IMR-90 (cell line): Measurements from ENCODE around the gene MARVELD2. TPM values are rescaled to one million over a fixed set of nuclear protein-coding genes. Genes with fewer than 3 reads are reported as not detected.

Experiments used
- ATAC-seq: fragments of 200-7000 bp; cut with Tn5 transposase; 2 replicates; pipeline ENCODE4 v1.9.1; 2020; ENCODE audit warnings: low read depth, mild to moderate bottlenecking, moderate library complexity
- BruUV-seq: library from RNA; stranded (reverse); fragments of 400-500 nt; replicated peaks from 2 replicates; lab custom pipeline; 2021; lab: Mats Ljungman, UMichigan
- CTCF ChIA-PET: fragments of 300-600 bp; formaldehyde crosslinking; extraction: SDS; loops from one replicate; lab custom pipeline; 2021; ENCODE audit warnings: antibody characterized with exemption; lab: Yijun Ruan, JAX
- POLR2A ChIA-PET: fragments of 300-600 bp; sonication (Branson Sonifier 250); formaldehyde crosslinking; loops from one replicate; lab custom pipeline; 2022; ENCODE audit warnings: antibody characterized with exemption; ENCODE audit not compliant: unreplicated experiment; lab: Charles Lee
- DNase-seq: peaks from one replicate; pipeline ENCODE4 v3.0.0; 2013
- H2AFZ ChIP-seq: replicated peaks from 2 replicates; pipeline ENCODE3; 2013; ENCODE audit warnings: low read length, mild to moderate bottlenecking; ENCODE audit not compliant: poor library complexity
- H2AK5ac ChIP-seq: 2 replicates; pipeline ENCODE4 v1.6.1; 2013; ENCODE audit warnings: low read depth, low read length, inconsistent platforms
- H2AK9ac ChIP-seq: replicated peaks from 2 replicates; pipeline ENCODE3; 2013; ENCODE audit warnings: mild to moderate bottlenecking, low read depth, low read length, moderate library complexity; ENCODE audit not compliant: poor library complexity
- H2BK120ac ChIP-seq: 2 replicates; pipeline ENCODE4 v1.6.1; 2013; ENCODE audit warnings: low read depth, low read length, inconsistent platforms
- H2BK15ac ChIP-seq: 3 replicates; pipeline ENCODE4 v1.6.1; 2013; ENCODE audit warnings: low read depth, low read length, inconsistent platforms
- H2BK20ac ChIP-seq: 2 replicates; pipeline ENCODE4 v1.6.1; 2013; ENCODE audit warnings: low read depth, mild to moderate bottlenecking, inconsistent platforms, low read length, moderate library complexity
- H2BK5ac ChIP-seq: 2 replicates; pipeline ENCODE4 v1.6.1; 2013; ENCODE audit warnings: mild to moderate bottlenecking, low read depth, low read length, inconsistent platforms; ENCODE audit not compliant: poor library complexity, severe bottlenecking
- H3K14ac ChIP-seq: replicated peaks from 2 replicates; pipeline ENCODE4 v1.6.1; 2013; ENCODE audit warnings: low read depth, low read length, inconsistent platforms
- H3K18ac ChIP-seq: 2 replicates; pipeline ENCODE4 v1.6.1; 2013; ENCODE audit warnings: low read depth, low read length, control low read depth
- H3K23ac ChIP-seq: 2 replicates; pipeline ENCODE4 v1.6.1; 2013; ENCODE audit warnings: low read depth, low read length, inconsistent platforms
- H3K27ac ChIP-seq: 2 replicates; pipeline ENCODE4 v1.5.1; 2013; ENCODE audit warnings: mild to moderate bottlenecking, control low read depth, low read length; ENCODE audit not compliant: insufficient read depth
- H3K27me3 ChIP-seq: 2 replicates; pipeline ENCODE4 v1.6.1; 2013; ENCODE audit warnings: low read length; ENCODE audit not compliant: control insufficient read depth, insufficient read depth
- H3K36me3 ChIP-seq: 2 replicates; pipeline ENCODE4 v1.6.1; 2013; ENCODE audit warnings: low read length, mixed read lengths; ENCODE audit not compliant: control insufficient read depth, insufficient read depth
- H3K4ac ChIP-seq: 2 replicates; pipeline ENCODE4 v1.6.1; 2013; ENCODE audit warnings: low read depth, low read length, inconsistent platforms
- H3K4me1 ChIP-seq: 2 replicates; pipeline ENCODE4 v1.6.1; 2013; ENCODE audit warnings: low read length, mixed read lengths; ENCODE audit not compliant: control insufficient read depth, insufficient read depth
- H3K4me2 ChIP-seq: 2 replicates; pipeline ENCODE4 v1.6.1; 2013; ENCODE audit warnings: low read depth, mild to moderate bottlenecking, control low read depth, low read length, moderate library complexity
- H3K4me3 ChIP-seq: 2 replicates; pipeline ENCODE4 v1.5.1; 2013; ENCODE audit warnings: low read depth, mild to moderate bottlenecking, control low read depth, low read length, moderate library complexity; ENCODE audit not compliant: insufficient read depth
- H3K56ac ChIP-seq: 2 replicates; pipeline ENCODE4 v1.6.1; 2013; ENCODE audit warnings: low read length, inconsistent platforms; ENCODE audit not compliant: insufficient read depth; ENCODE audit errors: extremely low read depth
- H3K79me1 ChIP-seq, 2 experiments: 2 replicates each; pipeline ENCODE4 v1.6.1; 2013; ENCODE audit warnings: low read length in 2 of 2, inconsistent platforms in 1 of 2, low read depth in 1 of 2
- H3K9ac ChIP-seq: 2 replicates; pipeline ENCODE4 v1.6.1; 2013; ENCODE audit warnings: low read depth, low read length, control low read depth
- H3K9me1 ChIP-seq: 2 replicates; pipeline ENCODE4 v1.6.1; 2013; ENCODE audit warnings: low read length, inconsistent platforms; ENCODE audit not compliant: insufficient read depth
- H3K9me3 ChIP-seq: 2 replicates; pipeline ENCODE4 v1.6.1; 2013; ENCODE audit warnings: low read length; ENCODE audit not compliant: control insufficient read depth, insufficient read depth
- H4K20me1 ChIP-seq: 2 replicates; pipeline ENCODE4 v1.6.1; 2013; ENCODE audit warnings: low read length, inconsistent platforms; ENCODE audit not compliant: insufficient read depth
- H4K5ac ChIP-seq: 2 replicates; pipeline ENCODE4 v1.6.1; 2013; ENCODE audit warnings: mild to moderate bottlenecking, low read depth, low read length, control low read depth
- H4K8ac ChIP-seq, 2 experiments: 2 replicates each; pipeline ENCODE4 v1.6.1; 2013; ENCODE audit warnings: low read depth in 2 of 2, low read length in 2 of 2, control low read depth in 1 of 2, inconsistent platforms in 1 of 2
- H4K91ac ChIP-seq: 2 replicates; pipeline ENCODE4 v1.6.1; 2013; ENCODE audit warnings: low read depth, low read length, inconsistent platforms; ENCODE audit not compliant: insufficient read depth
- BHLHE40 ChIP-seq: fragments of 150-350 bp; IDR thresholded peaks from 2 replicates; pipeline ENCODE4 v1.6.1; 2016; ENCODE audit warnings: mild to moderate bottlenecking, low read depth, low read length
- CEBPB ChIP-seq: IDR thresholded peaks from 2 replicates; pipeline ENCODE4 v1.6.1; 2012; ENCODE audit warnings: low read depth, low read length, improper control_type of control experiment
- CHD1 ChIP-seq: IDR thresholded peaks from 2 replicates; pipeline ENCODE4 v1.6.1; 2012; ENCODE audit warnings: low read depth, low read length, improper control_type of control experiment
- FOS ChIP-seq: fragments of 150-350 bp; IDR thresholded peaks from 2 replicates; pipeline ENCODE4 v1.6.1; 2016; ENCODE audit warnings: low read depth, low read length
- MAFK ChIP-seq: IDR thresholded peaks from 2 replicates; pipeline ENCODE4 v1.6.1; 2012; ENCODE audit warnings: low read depth, low read length, improper control_type of control experiment
- MXI1 ChIP-seq: IDR thresholded peaks from 2 replicates; pipeline ENCODE4 v1.6.1; 2012; ENCODE audit warnings: low read depth, mild to moderate bottlenecking, low read length, moderate library complexity, borderline replicate concordance
- NFE2L2 ChIP-seq: fragments of 150-350 bp; IDR thresholded peaks from 2 replicates; pipeline ENCODE4 v1.6.1; 2016; ENCODE audit warnings: low read depth, mild to moderate bottlenecking, low read length
- POLR2A ChIP-seq: IDR thresholded peaks from 2 replicates; pipeline ENCODE4 v1.6.1; 2012; ENCODE audit warnings: mild to moderate bottlenecking, low read depth, low read length
- RAD21 ChIP-seq: IDR thresholded peaks from 2 replicates; pipeline ENCODE4 v1.6.1; 2012; ENCODE audit warnings: low read length, improper control_type of control experiment
- RCOR1 ChIP-seq: IDR thresholded peaks from 2 replicates; pipeline ENCODE4 v1.6.1; 2012; ENCODE audit warnings: mild to moderate bottlenecking, low read length, improper control_type of control experiment; ENCODE audit not compliant: insufficient replicate concordance
- RFX5 ChIP-seq: IDR thresholded peaks from 2 replicates; pipeline ENCODE4 v1.8.0; 2012; ENCODE audit warnings: low read depth, mild to moderate bottlenecking, low read length, moderate library complexity
- SMC3 ChIP-seq: fragments of 150-350 bp; IDR thresholded peaks from 2 replicates; pipeline ENCODE4 v1.6.1; 2016; ENCODE audit warnings: low read depth, mild to moderate bottlenecking, antibody characterized with exemption, low read length, moderate library complexity
- dilution Hi-C: fragments of 300-500 bp; cut with HindIII; formaldehyde crosslinking; loops from one replicate; pipeline ENCODE4 v1.14.3; 2018; ENCODE audit warnings: low sequenced_read_pairs; ENCODE audit not compliant: unreplicated experiment
- in situ Hi-C: fragments of 300-500 bp; cut with MboI; formaldehyde crosslinking; loops from 3 replicates; pipeline ENCODE4 v1.14.3; 2019; ENCODE audit warnings: low sequenced_read_pairs, inconsistent platforms, mixed read lengths
- intact Hi-C: fragments of 100-400 bp; cut with micrococcal nuclease; formaldehyde crosslinking; loops from 2 replicates; pipeline ENCODE4 v1.10.0; 2022
- polyA plus RNA-seq, 3 experiments: library from polyadenylated mRNA; depleted of rRNA; stranded (reverse); fragments of >200 nt; gene quantifications; 2 replicates each; pipeline ENCODE4 v1.2.3, GENCODE V29; 2012; ENCODE audit warnings: low replicate concordance in 1 of 3
- total RNA-seq: library from RNA; depleted of rRNA; stranded (reverse); fragments of >200 nt; gene quantifications from 2 replicates; pipeline ENCODE4 v1.2.3, GENCODE V29; 2012
- TF ChIP-seq, protein P1 (sequence below): fragments of 150-350 bp; IDR thresholded peaks from 2 replicates; pipeline ENCODE4 v1.6.1; 2017; ENCODE audit warnings: mild to moderate bottlenecking, antibody characterized with exemption, low read length, low read depth
- TF ChIP-seq, protein P2 (sequence below): conservative IDR thresholded peaks from 2 replicates; pipeline ENCODE4 v1.5.1; 2012; ENCODE audit warnings: mild to moderate bottlenecking, low read depth, low read length, improper control_type of control experiment

Gene MARVELD2
- total and polyA plus RNA-seq, 2 of the 4 experiments (the other 2 are of a cell fraction): 0.51 to 0.54 TPM

DNA sequence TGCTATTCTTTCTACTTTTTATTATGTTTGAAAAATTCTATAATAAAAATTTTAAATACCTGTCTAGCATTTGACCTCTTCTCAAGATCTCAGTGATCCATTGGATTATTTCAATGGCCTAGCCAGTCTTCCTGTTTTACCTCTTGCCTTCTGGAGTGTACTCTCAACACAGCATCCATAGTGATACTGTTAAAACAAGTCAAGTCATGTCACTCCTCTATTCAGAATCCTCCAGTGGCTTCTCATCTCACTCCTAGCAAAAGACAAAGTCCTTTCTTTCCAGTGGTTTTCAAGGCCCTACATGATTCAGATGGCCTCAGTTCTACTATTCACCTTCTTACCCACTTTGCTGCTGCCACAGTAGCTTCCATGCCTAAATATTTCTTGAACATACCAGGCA lies 1.8 kb downstream of the MARVELD2 start:
- Histone ChIP-seq H3K27me3 (no peaks in the 10 kb centered on the region), H2AK5ac (no peak overlapping the region), H2BK15ac (no peak overlapping the region), H3K9ac (no peak overlapping the region), H3K27ac (no peak overlapping the region), H3K9me1 (no peaks in the 10 kb centered on the region), H2AK9ac (no peak overlapping the region), H4K91ac (no peak overlapping the region), H3K4ac (no peak overlapping the region), H3K14ac (no peak overlapping the region), H4K5ac (no peak overlapping the region), H2BK20ac (no peak overlapping the region), H2BK120ac (no peak overlapping the region), H3K4me1 (no peaks in the 10 kb centered on the region), H3K18ac (no peak overlapping the region), H3K4me2 (no peak overlapping the region), H3K9me3 (no peaks in the 10 kb centered on the region), H2BK5ac (no peak overlapping the region), H3K56ac (no peak overlapping the region), H3K36me3 (peaks cover 3% of the 10 kb centered on the region; the same call in 1 of the 2 replicates), H3K23ac (no peak overlapping the region), H3K4me3 (no peak overlapping the region), H3K79me1 (no peaks in the 10 kb centered on the region), H4K20me1 (no peaks in the 10 kb centered on the region), H2AFZ (no peak overlapping the region), H4K8ac (no peak overlapping the region)
- TF ChIP-seq RCOR1 (no peak), MAFK (no peak), SMC3 (no peak), RFX5 (no peak), POLR2A (no peak), CHD1 (no peak), RAD21 (no peak), BHLHE40 (no peak), MXI1 (no peak), NFE2L2 (no peak), FOS (no peak), CEBPB (no peak)
- TF ChIP-seq, protein P1, sequence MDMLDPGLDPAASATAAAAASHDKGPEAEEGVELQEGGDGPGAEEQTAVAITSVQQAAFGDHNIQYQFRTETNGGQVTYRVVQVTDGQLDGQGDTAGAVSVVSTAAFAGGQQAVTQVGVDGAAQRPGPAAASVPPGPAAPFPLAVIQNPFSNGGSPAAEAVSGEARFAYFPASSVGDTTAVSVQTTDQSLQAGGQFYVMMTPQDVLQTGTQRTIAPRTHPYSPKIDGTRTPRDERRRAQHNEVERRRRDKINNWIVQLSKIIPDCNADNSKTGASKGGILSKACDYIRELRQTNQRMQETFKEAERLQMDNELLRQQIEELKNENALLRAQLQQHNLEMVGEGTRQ: no peak
- TF ChIP-seq, protein P2, sequence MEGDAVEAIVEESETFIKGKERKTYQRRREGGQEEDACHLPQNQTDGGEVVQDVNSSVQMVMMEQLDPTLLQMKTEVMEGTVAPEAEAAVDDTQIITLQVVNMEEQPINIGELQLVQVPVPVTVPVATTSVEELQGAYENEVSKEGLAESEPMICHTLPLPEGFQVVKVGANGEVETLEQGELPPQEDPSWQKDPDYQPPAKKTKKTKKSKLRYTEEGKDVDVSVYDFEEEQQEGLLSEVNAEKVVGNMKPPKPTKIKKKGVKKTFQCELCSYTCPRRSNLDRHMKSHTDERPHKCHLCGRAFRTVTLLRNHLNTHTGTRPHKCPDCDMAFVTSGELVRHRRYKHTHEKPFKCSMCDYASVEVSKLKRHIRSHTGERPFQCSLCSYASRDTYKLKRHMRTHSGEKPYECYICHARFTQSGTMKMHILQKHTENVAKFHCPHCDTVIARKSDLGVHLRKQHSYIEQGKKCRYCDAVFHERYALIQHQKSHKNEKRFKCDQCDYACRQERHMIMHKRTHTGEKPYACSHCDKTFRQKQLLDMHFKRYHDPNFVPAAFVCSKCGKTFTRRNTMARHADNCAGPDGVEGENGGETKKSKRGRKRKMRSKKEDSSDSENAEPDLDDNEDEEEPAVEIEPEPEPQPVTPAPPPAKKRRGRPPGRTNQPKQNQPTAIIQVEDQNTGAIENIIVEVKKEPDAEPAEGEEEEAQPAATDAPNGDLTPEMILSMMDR: no peak
- DNase-seq (no peak), ATAC-seq (no peak)
- intact Hi-C loops: no loop called here
- BruUV-seq: no TSS peak
- CTCF ChIA-PET: interaction anchor here (0.8 kb wide), 1 partner anchor 21 kb away, joined by 3 read pairs; no protein-coding TSS in a partner anchor
- dilution Hi-C loops: no loop called here
- in situ Hi-C loops: no loop called here
- POLR2A ChIA-PET: no interaction called here
